Right lobe of liver (tissue), 6 donors: ENCODE data around the gene GABRB3. TPM values are rescaled to one million over a fixed set of nuclear protein-coding genes. Genes with fewer than 3 reads are reported as not detected.
A peak's percentile ranks its signal among the peaks of the same experiment; 100 is the strongest.

Experiments used
- ATAC-seq, 4 donors: fragments of 200-7000 bp; cut with Tn5 transposase; one replicate each; pipeline ENCODE4 v1.9.1; 2020; ENCODE audit warnings: mild to moderate bottlenecking in 4 of 4, moderate library complexity in 4 of 4
- DNase-seq, 3 donors: peaks; one replicate each; pipeline ENCODE4 v3.0.0-alpha.2; 2020
- H3K27ac ChIP-seq, 3 donors: fragments of 200-600 bp; one replicate each; pipeline ENCODE4 v1.8.0; 2022
- H3K27me3 ChIP-seq, 2 donors: fragments of 200-600 bp; one replicate each; pipeline ENCODE4 v1.8.0; 2022
- H3K36me3 ChIP-seq, 4 donors: fragments of 200-600 bp; sonication (generic) in 1 of 4; one replicate each; pipeline versions ENCODE4 v1.5.1 to v1.8.0; 2017 to 2022; ENCODE audit warnings: control low read depth in 1 of 4
- H3K4me1 ChIP-seq, 4 donors: fragments of 200-600 bp; sonication (generic) in 1 of 4; one replicate each; pipeline versions ENCODE4 v1.5.1 to v1.8.0; 2017 to 2022; ENCODE audit warnings: control low read depth in 1 of 4
- H3K4me3 ChIP-seq, 3 donors: fragments of 200-600 bp; one replicate each; pipeline ENCODE4 v1.8.0; 2022
- H3K9me3 ChIP-seq, 4 donors: fragments of 200-600 bp; sonication (generic) in 1 of 4; one replicate each; pipeline versions ENCODE4 v1.5.1 to v1.8.0; 2017 to 2022; ENCODE audit warnings: control low read depth in 1 of 4
- POLR2A ChIP-seq: fragments of 450-650 bp; IDR thresholded peaks from one replicate; pipeline ENCODE4 v1.6.1; 2017; ENCODE audit warnings: antibody characterized with exemption, mild to moderate bottlenecking
- WGBS: methylation state at CpG from one replicate; pipeline ENCODE4 v1.1.6; 2018; ENCODE audit warnings: low coverage, low lambda C conversion rate; ENCODE audit not compliant: insufficient coverage; ENCODE audit errors: missing lambda C conversion rate; 5-methylcytosine and 5-hydroxymethylcytosine counted together
- intact Hi-C, 2 donors: fragments of 100-400 bp; cut with DNase I; formaldehyde crosslinking; loops; one replicate each; pipeline versions ENCODE4 v1.11.2 to v1.14.1; 2022
- total RNA-seq, 6 experiments: library from RNA; depleted of rRNA in 2 of 6; stranded (reverse); fragments of >200 nt in 2 of 6; fragmentation: NEBNext Ultra II Directional in 3 of 6; extraction: Animal tissue kit (Norgen Biotek cat#: 25700) in 3 of 6; gene quantifications; one replicate each; pipeline versions ENCODE4 v1.1.0 to v1.2.4, GENCODE V29; 2016 to 2023
- TF ChIP-seq, protein P1 (sequence below), 4 donors: fragments of 200-600 bp in 3 of 4; fragments of 450-650 bp in 1 of 4; IDR thresholded peaks; one replicate each; pipeline versions ENCODE4 v1.5.1 to v1.8.0; 2016 to 2022; ENCODE audit warnings: antibody characterized with exemption in 4 of 4, mild to moderate bottlenecking in 2 of 4
- donor health status: DM: no; HTN: yes; CAD: no.
- donor health status: DM: no; HTN: no; CAD: no.
- donor health status: DM: no; HTN: no; CAD: no.
- donor health status: DM: no; HTN: yes; CAD: no.
- donor health status: DM: no; HTN: yes; CAD: no.

GABRB3 gene
- total RNA-seq, 6 experiments from 2014 or later = 0.49 to 2.7 (median 1.4) TPM

DNA sequence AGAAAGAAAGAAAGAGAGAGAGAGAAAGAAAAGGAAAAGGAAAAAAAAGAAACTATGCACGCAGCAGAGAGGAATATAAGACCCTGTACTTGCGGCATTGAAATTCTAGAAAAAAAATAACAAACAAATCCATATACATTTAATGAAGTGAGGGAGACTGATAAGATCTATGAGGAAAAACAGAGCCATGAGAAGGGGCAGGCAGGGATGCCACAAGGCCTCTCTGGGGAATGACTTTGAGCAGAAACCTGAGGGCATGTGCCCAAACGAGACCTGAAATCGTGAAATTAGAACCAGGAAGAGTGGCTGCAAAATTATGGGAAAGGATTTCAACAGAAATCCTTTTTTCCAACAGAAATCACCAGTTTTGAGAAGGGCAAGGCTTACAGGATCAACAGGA, 98.4 kb downstream of the GABRB3 start:
- Histone ChIP-seq H3K27me3 (no peaks in the 10 kb centered on the region), H3K4me1 (no peaks in the 10 kb centered on the region), H3K4me3 (no peak overlapping the region), H3K9me3 (no peaks in the 10 kb centered on the region), H3K27ac (no peak overlapping the region), H3K36me3 (no peaks in the 10 kb centered on the region)
- 36% methylated on average over 4 of the region's 4 CpGs for WGBS
- no peak for TF ChIP-seq POLR2A
- TF ChIP-seq, protein P1, sequence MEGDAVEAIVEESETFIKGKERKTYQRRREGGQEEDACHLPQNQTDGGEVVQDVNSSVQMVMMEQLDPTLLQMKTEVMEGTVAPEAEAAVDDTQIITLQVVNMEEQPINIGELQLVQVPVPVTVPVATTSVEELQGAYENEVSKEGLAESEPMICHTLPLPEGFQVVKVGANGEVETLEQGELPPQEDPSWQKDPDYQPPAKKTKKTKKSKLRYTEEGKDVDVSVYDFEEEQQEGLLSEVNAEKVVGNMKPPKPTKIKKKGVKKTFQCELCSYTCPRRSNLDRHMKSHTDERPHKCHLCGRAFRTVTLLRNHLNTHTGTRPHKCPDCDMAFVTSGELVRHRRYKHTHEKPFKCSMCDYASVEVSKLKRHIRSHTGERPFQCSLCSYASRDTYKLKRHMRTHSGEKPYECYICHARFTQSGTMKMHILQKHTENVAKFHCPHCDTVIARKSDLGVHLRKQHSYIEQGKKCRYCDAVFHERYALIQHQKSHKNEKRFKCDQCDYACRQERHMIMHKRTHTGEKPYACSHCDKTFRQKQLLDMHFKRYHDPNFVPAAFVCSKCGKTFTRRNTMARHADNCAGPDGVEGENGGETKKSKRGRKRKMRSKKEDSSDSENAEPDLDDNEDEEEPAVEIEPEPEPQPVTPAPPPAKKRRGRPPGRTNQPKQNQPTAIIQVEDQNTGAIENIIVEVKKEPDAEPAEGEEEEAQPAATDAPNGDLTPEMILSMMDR (IDR thresholded peaks at IDR 0.05) = no peak
- no peak for ATAC-seq
- DNase-seq = no peak
- intact Hi-C loops = no loop called here

DNA sequence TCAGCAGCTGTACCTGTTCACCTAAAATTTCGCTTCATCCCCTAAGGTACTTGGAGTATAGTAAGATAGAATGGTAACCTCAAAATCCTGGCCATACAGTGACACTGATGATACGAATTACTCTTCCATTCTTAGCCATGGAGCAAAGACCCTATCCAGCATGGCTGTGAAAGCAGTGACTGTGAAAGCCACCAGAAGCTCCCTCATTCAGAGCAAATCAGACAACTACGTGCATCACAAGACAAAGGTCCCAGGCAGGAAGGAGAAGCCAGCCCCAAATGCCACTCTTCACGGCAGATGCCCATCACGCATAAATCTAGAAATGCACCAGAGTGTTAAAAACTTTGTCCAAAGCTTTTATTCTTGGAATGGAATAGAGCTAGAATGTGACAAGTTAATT, 99.4 kb downstream of the GABRB3 start:
- ATAC-seq = no peak
- TF ChIP-seq, protein P1 (IDR thresholded peaks at IDR 0.05) = no peak
- TF ChIP-seq POLR2A = no peak
- no peak overlapping the region for H3K27ac ChIP-seq
- 55% methylated on average over 5 of the region's 5 CpGs for WGBS
- no peak overlapping the region for H3K4me3 ChIP-seq
- no peaks in the 10 kb centered on the region for H3K9me3 ChIP-seq
- H3K4me1 ChIP-seq = no peaks in the 10 kb centered on the region
- H3K36me3 ChIP-seq = no peaks in the 10 kb centered on the region
- intact Hi-C loops = no loop called here
- H3K27me3 ChIP-seq = no peaks in the 10 kb centered on the region
- no peak for DNase-seq

DNA sequence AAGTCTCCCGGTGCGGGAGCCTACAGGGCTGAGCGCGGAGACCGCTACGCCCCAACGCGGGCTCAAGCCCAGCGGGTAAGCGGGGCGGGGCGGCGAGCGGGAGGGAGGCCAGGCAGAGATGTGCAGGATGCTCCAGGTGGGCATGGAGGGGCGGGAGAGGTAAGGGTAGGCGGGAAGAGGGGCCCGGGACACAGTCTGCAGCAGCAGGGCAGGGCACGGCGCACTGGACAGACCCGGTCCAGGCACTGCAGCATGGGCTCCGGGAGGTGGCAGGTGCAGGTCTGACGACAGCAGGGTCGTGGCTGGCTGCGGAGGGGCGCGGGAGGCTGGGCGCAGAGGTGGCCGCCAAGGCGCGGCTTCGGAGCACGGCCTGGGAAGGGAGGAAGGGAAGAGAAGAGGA, 102.8 kb downstream of the GABRB3 start:
- ATAC-seq (peak in 1 of 4 donors; percentile 44), DNase-seq (no peak)
- Histone ChIP-seq H3K36me3 (no peaks in the 10 kb centered on the region), H3K27ac (no peak overlapping the region), H3K9me3 (no peaks in the 10 kb centered on the region), H3K4me3 (no peak overlapping the region), H3K4me1 (no peaks in the 10 kb centered on the region), H3K27me3 (no peaks in the 10 kb centered on the region)
- TF ChIP-seq POLR2A = no peak
- TF ChIP-seq, protein P1 (IDR thresholded peaks at IDR 0.05) = no peak
- intact Hi-C loops = no loop called here
- WGBS = 81% methylated on average over 16 of the region's 32 CpGs

DNA sequence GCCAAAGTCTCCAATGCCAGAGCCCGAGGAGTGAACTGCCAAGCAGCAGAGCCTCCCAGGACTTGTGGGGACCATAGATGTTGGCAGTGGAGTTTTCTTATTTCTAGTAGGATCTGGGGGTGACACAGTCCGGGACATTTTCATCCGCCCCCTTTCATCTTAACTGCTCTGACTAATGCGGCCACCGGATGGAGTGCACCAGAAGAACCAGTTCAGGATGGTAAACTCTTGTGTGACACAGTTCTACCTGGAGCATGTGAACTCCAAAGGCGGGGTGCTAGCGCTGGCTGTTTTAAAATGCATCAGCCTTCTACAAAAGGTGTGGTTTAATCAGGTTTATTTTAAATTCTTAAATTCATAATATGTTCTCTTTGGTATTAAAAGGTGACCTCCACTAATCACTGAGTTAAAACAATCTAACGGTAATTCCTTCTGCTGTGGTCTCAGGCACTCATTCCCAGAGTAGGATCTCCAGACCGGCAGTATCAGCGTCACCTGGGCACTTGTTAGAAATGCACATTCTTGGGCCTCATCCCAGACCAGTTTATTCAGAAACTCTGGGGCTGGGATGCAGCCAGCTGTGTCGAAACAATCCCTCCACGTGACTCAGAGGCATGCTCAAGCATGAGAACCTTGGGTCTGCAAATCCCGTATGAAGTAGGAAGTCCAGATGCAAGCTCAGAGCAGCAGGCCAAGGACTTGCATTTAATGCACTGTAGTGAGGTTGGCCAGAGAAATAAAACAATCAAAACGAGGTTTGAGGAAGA, 105.5 kb downstream of the GABRB3 start:
- no peak for ATAC-seq
- 39% methylated on average over 9 of the region's 14 CpGs for WGBS
- peak in 1 of 3 donors; percentile 51 for DNase-seq
- no peaks in the 10 kb centered on the region for H3K27me3 ChIP-seq
- H3K9me3 ChIP-seq = no peaks in the 10 kb centered on the region
- H3K4me1 ChIP-seq = no peaks in the 10 kb centered on the region
- intact Hi-C loops = no loop called here
- no peak for TF ChIP-seq POLR2A
- TF ChIP-seq, protein P1 (IDR thresholded peaks at IDR 0.05) = no peak
- H3K4me3 ChIP-seq = no peak overlapping the region
- H3K36me3 ChIP-seq = no peaks in the 10 kb centered on the region
- H3K27ac ChIP-seq = no peak overlapping the region
